Panc1 (cell line): ENCODE measurements around the gene SEZ6L. TPM values are rescaled to one million over a fixed set of nuclear protein-coding genes. Genes with fewer than 3 reads are reported as not detected.

ENCODE experiments used
- ATAC-seq: fragments of 200-7000 bp; cut with Tn5 transposase; 2 replicates; pipeline ENCODE4 v1.9.1; 2020; ENCODE audit warnings: mild to moderate bottlenecking, moderate library complexity
- BruUV-seq: library from RNA; stranded (reverse); fragments of 400-500 nt; replicated peaks from 2 replicates; lab custom pipeline; 2021; lab: Mats Ljungman, UMichigan
- CTCF ChIA-PET: fragments of 300-600 bp; sonication (Branson Sonifier 250); formaldehyde crosslinking; loops from one replicate; lab custom pipeline; 2022; ENCODE audit warnings: antibody characterized with exemption; lab: Charles Lee
- POLR2A ChIA-PET: fragments of 300-600 bp; sonication (Branson Sonifier 250); formaldehyde crosslinking; loops from one replicate; lab custom pipeline; 2022; ENCODE audit warnings: antibody characterized with exemption; lab: Charles Lee
- DNase-seq: peaks from one replicate; pipeline ENCODE4 v3.0.0-alpha.2; 2010; ENCODE audit warnings: low read depth, low spot score
- H3K27ac ChIP-seq: 2 replicates; pipeline ENCODE4 v1.5.1; 2011; ENCODE audit warnings: mild to moderate bottlenecking, low read length, inconsistent platforms
- H3K27me3 ChIP-seq: fragments of 200-500 bp; sonication (Bioruptor generic); 2 replicates; pipeline ENCODE4 v1.6.0; 2014; ENCODE audit warnings: low read length, inconsistent platforms; ENCODE audit not compliant: control insufficient read depth, insufficient read depth
- H3K36me3 ChIP-seq: fragments of 200-500 bp; sonication (Bioruptor generic); 2 replicates; pipeline ENCODE4 v1.5.1; 2014; ENCODE audit warnings: inconsistent platforms, mild to moderate bottlenecking, low read length, moderate library complexity; ENCODE audit not compliant: control insufficient read depth, insufficient read depth
- H3K4me1 ChIP-seq: 2 replicates; pipeline ENCODE4 v1.5.1; 2011; ENCODE audit warnings: inconsistent platforms, mild to moderate bottlenecking, low read length, moderate library complexity; ENCODE audit not compliant: control insufficient read depth, insufficient read depth
- H3K4me3 ChIP-seq, 2 experiments: 2 replicates each; pipeline ENCODE4 v1.5.1; 2011 to 2012; ENCODE audit warnings: low read depth in 2 of 2, low read length in 2 of 2, mild to moderate bottlenecking in 2 of 2, inconsistent platforms in 1 of 2, moderate library complexity in 1 of 2
- H3K9me3 ChIP-seq: fragments of 200-500 bp; sonication (Bioruptor generic); 2 replicates; pipeline ENCODE4 v1.5.1; 2014; ENCODE audit warnings: low read depth, mild to moderate bottlenecking, inconsistent platforms, low read length, moderate library complexity; ENCODE audit not compliant: control insufficient read depth, insufficient read depth
- CTCF ChIP-seq: fragments of 450-650 bp; IDR thresholded peaks from 2 replicates; pipeline ENCODE4 v1.5.1; 2017; ENCODE audit warnings: mild to moderate bottlenecking
- POLR2AphosphoS5 ChIP-seq: IDR thresholded peaks from 2 replicates; pipeline ENCODE4 v1.6.1; 2012; ENCODE audit warnings: mild to moderate bottlenecking, low read depth, low read length, moderate library complexity
- REST ChIP-seq, 2 experiments: IDR thresholded peaks; 2 replicates each; pipeline ENCODE4 v1.6.1; 2011 to 2012; ENCODE audit warnings: low read depth in 2 of 2, control low read depth in 1 of 2, low read length in 1 of 2, mild to moderate bottlenecking in 1 of 2, moderate library complexity in 1 of 2; ENCODE audit not compliant: insufficient read depth in 1 of 2
- SIN3A ChIP-seq: IDR thresholded peaks from 2 replicates; pipeline ENCODE4 v1.6.1; 2012; ENCODE audit warnings: low read depth, mild to moderate bottlenecking, low read length, moderate library complexity, borderline replicate concordance; ENCODE audit not compliant: insufficient read depth
- TCF7L2 ChIP-seq: IDR thresholded peaks from 2 replicates; pipeline ENCODE4 v1.6.1; 2011; ENCODE audit warnings: mild to moderate bottlenecking, low read depth, low read length, inconsistent platforms
- in situ Hi-C: cut with HindIII; loops from 2 replicates; pipeline ENCODE4 v1.10.0; 2016; ENCODE audit warnings: low sequenced_read_pairs, low pct_unique_long_range_greater_than_20kb
- intact Hi-C: fragments of 100-400 bp; cut with micrococcal nuclease; formaldehyde crosslinking; loops from one replicate; pipeline ENCODE4 v1.10.0; 2022; ENCODE audit not compliant: unreplicated experiment
- total RNA-seq: library from RNA; stranded (reverse); gene quantifications from one replicate; pipeline ENCODE4 v1.2.1, GENCODE V29; 2021; ENCODE audit not compliant: unreplicated experiment

The SEZ6L gene
- total RNA-seq, 1 experiment from 2014 or later = not detected

GRCh38 chr22:26164174-26164573 is 5.1 kb upstream of the SEZ6L start:
- TF ChIP-seq REST (IDR thresholded peaks at IDR 0.05; ENCODE audit: insufficient read depth in 1 of 2, low read depth in 2 of 2, low read length in 1 of 2) (no peak), POLR2AphosphoS5 (no peak), SIN3A (no peak), TCF7L2 (no peak), CTCF (no peak)
- Histone ChIP-seq H3K36me3 (no peaks in the 10 kb centered on the region), H3K4me3 (no peak overlapping the region), H3K9me3 (no peaks in the 10 kb centered on the region), H3K27ac (no peak overlapping the region), H3K27me3 (peaks cover 3% of the 10 kb centered on the region; the same call in 1 of the 2 replicates), H3K4me1 (no peaks in the 10 kb centered on the region)
- POLR2A ChIA-PET = no interaction called here
- ATAC-seq (no peak), DNase-seq (no peak)
- in situ Hi-C loops = no loop called here
- no TSS peak for BruUV-seq
- CTCF ChIA-PET = no interaction called here
- intact Hi-C loops = no loop called here

- in situ Hi-C loops (no loop called here), intact Hi-C loops (no loop called here)
- no peaks in the 10 kb centered on the region for H3K36me3 ChIP-seq
- ChIA-PET POLR2A (no interaction called here), CTCF (no interaction called here)
- TF ChIP-seq POLR2AphosphoS5 (no peak), TCF7L2 (no peak), SIN3A (no peak), REST (IDR thresholded peaks at IDR 0.05; ENCODE audit: insufficient read depth in 1 of 2, low read depth in 2 of 2, low read length in 1 of 2) (no peak), CTCF (no peak)
- ATAC-seq (no peak), DNase-seq (no peak)
- peaks cover 3% of the 10 kb centered on the region; the same call in 1 of the 2 replicates for H3K27me3 ChIP-seq
- no TSS peak for BruUV-seq
- no peak overlapping the region for H3K27ac ChIP-seq
- H3K4me3 ChIP-seq = no peak overlapping the region
- H3K9me3 ChIP-seq = no peaks in the 10 kb centered on the region
- H3K4me1 ChIP-seq = no peaks in the 10 kb centered on the region
Measured at GRCh38 chr22:26168330-26168851, 871 bp upstream of the SEZ6L start.
